Muscle of arm (tissue), 12 donors: ENCODE results near the gene PRR14. TPM values are rescaled to one million over a fixed set of nuclear protein-coding genes. Genes with fewer than 3 reads are reported as not detected.
A peak's percentile ranks its signal among the peaks of the same experiment; 100 is the strongest.
"Not testable (repeated sequence)": the region's sequence is repeated elsewhere in the genome, so short reads cannot be mapped to it uniquely, and the experiment has no call there.

Experiments
- DNase-seq: peaks from one replicate; pipeline ENCODE4 v3.0.0-alpha.2; 2013
- polyA plus RNA-seq, 12 donors: library from polyadenylated mRNA; unstranded; fragments of 120-200 nt; gene quantifications; one replicate each; pipeline ENCODE4 v1.2.1, GENCODE V29; 2013; ENCODE audit not compliant: insufficient read length in 12 of 12

Gene PRR14
- polyA plus RNA-seq, 12 donors: 17.1 to 42.4 (median 20.9) TPM; not detected in 1

- DNase-seq: peak; percentile 83
Observed at GRCh38 chr16:30628628-30629540, 21.9 kb upstream of the PRR14 start.

- DNase-seq: not testable (repeated sequence)
Observed at GRCh38 chr16:30632454-30632853, 18.3 kb upstream of the PRR14 start.

GRCh38 chr16:30633526-30633925 lies 17.2 kb upstream of the PRR14 start:
- no peak for DNase-seq

- no peak for DNase-seq
Observed at GRCh38 chr16:30636599-30636998, 14.2 kb upstream of the PRR14 start.

GRCh38 chr16:30637139-30637538 lies 13.6 kb upstream of the PRR14 start:
- not testable (repeated sequence) for DNase-seq

GRCh38 chr16:30637944-30638343 lies 12.8 kb upstream of the PRR14 start:
- DNase-seq: no peak

- DNase-seq: no peak
Observed at GRCh38 chr16:30641378-30641982, 9.3 kb upstream of the PRR14 start.

GRCh38 chr16:30644334-30644830 lies 6.4 kb upstream of the PRR14 start:
- no peak for DNase-seq

GRCh38 chr16:30645727-30646126 lies 5.0 kb upstream of the PRR14 start:
- no peak for DNase-seq

GRCh38 chr16:30647274-30647571 lies 3.5 kb upstream of the PRR14 start:
- no peak for DNase-seq

- DNase-seq: no peak
Observed at GRCh38 chr16:30649725-30650368, 913 bp upstream of the PRR14 start.

- peak; percentile 32 for DNase-seq
Observed at GRCh38 chr16:30651124-30652004, 604 bp downstream of the PRR14 start.

- DNase-seq: no peak
Observed at GRCh38 chr16:30652005-30652296, 1.2 kb downstream of the PRR14 start.

GRCh38 chr16:30652718-30653117 lies 2.0 kb downstream of the PRR14 start:
- DNase-seq: no peak

- no peak for DNase-seq
Observed at GRCh38 chr16:30654856-30655255, 4.1 kb downstream of the PRR14 start.

GRCh38 chr16:30655815-30656347 lies 5.1 kb downstream of the PRR14 start:
- DNase-seq: no peak

- no peak for DNase-seq
Observed at GRCh38 chr16:30656388-30656787, 5.6 kb downstream of the PRR14 start.

GRCh38 chr16:30656974-30657865 lies 6.5 kb downstream of the PRR14 start:
- DNase-seq: no peak

- DNase-seq: peak; percentile 100
Observed at GRCh38 chr16:30657866-30658730, 7.3 kb downstream of the PRR14 start, which contains the start of gene FBRS. FBRS (plus strand) TSS chr16:30658431; CDS start chr16:30659519, 1,088 bp downstream.
